ES-I3 (cell line): ENCODE data around the gene CCSER1.
"Not testable (repeated sequence)": the region's sequence is repeated elsewhere in the genome, so short reads cannot be mapped to it uniquely, and the experiment has no call there.

ENCODE experiments used
- H3K36me3 ChIP-seq: 2 replicates; pipeline ENCODE4 v1.6.1; 2013; ENCODE audit warnings: mild to moderate bottlenecking, low read length, control low read depth, moderate library complexity; ENCODE audit not compliant: insufficient read depth
- H3K4me1 ChIP-seq: 2 replicates; pipeline ENCODE4 v1.6.1; 2013; ENCODE audit warnings: mild to moderate bottlenecking, control low read depth, low read length; ENCODE audit not compliant: insufficient read depth
- H3K9ac ChIP-seq: 2 replicates; pipeline ENCODE4 v1.6.1; 2013; ENCODE audit warnings: low read depth, mild to moderate bottlenecking, low read length, moderate library complexity
- H3K9me3 ChIP-seq: 2 replicates; pipeline ENCODE4 v1.6.1; 2013; ENCODE audit warnings: mild to moderate bottlenecking, low read length, moderate library complexity; ENCODE audit not compliant: control insufficient read depth, insufficient read depth

The CCSER1 gene

DNA sequence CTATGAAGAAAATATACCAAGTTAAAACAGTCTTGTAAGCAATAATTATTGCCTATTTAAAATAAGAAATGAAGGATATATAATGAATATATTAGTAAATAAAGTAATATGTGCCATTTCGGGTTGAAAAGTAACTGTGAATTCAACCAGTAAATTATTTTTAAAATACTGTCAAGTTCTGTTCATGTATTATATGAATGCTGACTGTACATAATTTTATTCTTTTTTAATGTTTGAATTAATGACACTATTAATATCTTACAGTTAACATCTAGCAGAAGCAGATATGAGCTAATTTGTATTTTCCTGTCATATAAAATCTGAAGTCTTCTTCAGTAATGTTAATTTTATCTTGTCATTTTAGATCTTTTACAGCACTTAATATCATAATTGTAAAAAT lies 632.9 kb downstream of the CCSER1 start:
- Histone ChIP-seq H3K9me3 (no peaks in the 10 kb centered on the region), H3K4me1 (peaks cover 4% of the 10 kb centered on the region; the same call in 1 of the 2 replicates), H3K36me3 (no peaks in the 10 kb centered on the region), H3K9ac (no peak overlapping the region)

DNA sequence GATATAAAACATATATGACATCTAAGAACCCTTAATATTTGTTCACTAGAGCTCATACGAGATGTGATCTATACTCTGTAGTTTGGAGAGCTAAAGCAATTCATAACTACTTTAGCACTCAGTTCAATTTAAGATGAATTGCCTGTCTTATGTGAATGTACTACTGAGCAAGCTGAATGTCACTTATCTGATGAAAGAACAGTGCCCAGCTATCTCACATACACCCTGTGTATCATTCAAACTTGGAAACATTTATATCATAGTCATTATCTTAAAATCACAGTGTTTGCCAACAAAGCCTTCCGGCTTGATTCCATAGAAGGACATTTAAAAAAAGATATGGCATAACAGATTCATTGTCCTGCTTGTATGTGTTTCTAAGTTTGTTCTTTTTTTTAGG lies 639.6 kb downstream of the CCSER1 start:
- Histone ChIP-seq H3K4me1 (no peaks in the 10 kb centered on the region), H3K9me3 (no peaks in the 10 kb centered on the region), H3K36me3 (no peaks in the 10 kb centered on the region), H3K9ac (no peak overlapping the region)

DNA sequence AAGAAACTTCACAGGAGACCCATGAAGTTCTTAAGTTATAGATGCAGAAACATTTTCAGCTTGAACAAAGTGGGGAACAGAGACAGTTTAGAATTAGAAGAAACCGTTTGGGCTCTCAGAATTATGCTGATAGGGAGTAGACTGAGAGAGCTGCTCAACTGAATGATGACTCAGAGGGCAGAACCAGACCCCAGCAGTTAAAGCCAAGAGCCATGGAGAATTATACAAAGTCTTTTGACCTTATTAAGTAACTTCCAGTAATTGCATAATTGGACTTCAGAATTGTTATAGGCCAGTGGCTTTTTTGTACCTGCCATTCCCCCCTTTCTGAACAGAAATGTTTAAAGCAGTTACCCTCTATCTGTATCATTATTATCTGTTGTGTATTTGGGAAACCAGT lies 642.1 kb downstream of the CCSER1 start:
- no peaks in the 10 kb centered on the region for H3K9me3 ChIP-seq
- H3K4me1 ChIP-seq = no peaks in the 10 kb centered on the region
- no peak overlapping the region for H3K9ac ChIP-seq
- no peaks in the 10 kb centered on the region for H3K36me3 ChIP-seq

DNA sequence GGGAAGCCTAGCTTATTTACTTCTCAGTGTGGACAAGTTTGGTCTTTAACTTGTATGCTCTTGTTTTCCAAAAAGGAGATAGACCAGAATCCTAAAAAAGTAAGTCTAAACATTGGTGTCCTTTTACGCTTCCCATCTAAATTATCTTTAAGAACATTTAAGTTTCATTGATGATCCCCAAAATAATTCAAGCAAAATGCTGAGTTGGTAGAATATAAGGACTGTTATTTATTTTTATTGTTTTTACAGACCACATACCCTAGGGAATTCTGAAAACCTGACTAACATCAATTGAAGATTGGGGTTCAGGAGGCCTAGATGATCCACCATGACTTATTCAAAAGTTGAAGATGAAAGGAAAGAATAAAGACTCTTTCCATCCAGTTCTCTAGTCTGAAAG lies 653.0 kb downstream of the CCSER1 start:
- Histone ChIP-seq H3K4me1 (no peaks in the 10 kb centered on the region), H3K36me3 (no peaks in the 10 kb centered on the region), H3K9me3 (no peaks in the 10 kb centered on the region), H3K9ac (no peak overlapping the region)

DNA sequence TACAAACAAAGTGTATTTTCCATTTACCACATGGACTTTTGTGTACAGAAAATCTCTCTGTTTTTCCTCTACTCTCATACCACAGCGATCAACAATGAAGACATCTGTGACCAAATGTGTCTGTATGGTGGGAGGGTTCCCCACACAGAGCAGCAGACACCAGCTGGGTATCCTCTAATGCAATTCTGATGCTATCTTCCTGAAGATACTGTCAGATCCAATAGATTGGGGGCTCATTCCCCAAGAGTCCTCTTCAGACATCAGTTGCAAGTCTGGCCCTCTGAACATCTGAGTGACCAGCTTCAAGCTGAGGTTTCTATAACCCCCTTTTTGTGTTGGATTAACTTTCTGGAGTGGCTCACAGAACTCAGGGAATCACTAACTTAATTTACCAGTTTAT lies 659.4 kb downstream of the CCSER1 start:
- H3K9ac ChIP-seq = no peak overlapping the region
- H3K36me3 ChIP-seq = no peaks in the 10 kb centered on the region
- H3K9me3 ChIP-seq = no peaks in the 10 kb centered on the region
- H3K4me1 ChIP-seq = no peaks in the 10 kb centered on the region

DNA sequence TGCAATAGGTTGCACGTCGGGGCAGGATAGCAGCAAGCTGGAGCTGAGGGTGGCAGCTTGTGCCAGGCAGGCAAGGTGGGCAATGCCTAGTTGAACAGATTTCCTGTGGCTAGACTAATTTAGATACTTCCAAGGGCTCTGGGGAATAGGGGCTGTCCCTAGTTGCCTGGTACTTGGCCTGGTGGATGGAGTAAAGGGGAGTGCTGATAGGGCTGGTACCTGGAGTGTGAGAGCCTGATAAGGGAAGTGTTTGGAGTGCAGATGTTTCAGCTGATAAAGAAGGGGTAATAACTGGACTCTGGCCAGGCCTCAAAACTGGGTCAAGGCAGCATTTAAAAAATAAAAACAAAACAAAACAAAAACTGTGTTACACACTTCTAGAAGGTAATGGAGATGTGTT lies 665.5 kb downstream of the CCSER1 start:
- Histone ChIP-seq H3K9ac (no peak overlapping the region), H3K4me1 (no peaks in the 10 kb centered on the region), H3K9me3 (peaks cover 7% of the 10 kb centered on the region), H3K36me3 (no peaks in the 10 kb centered on the region)

DNA sequence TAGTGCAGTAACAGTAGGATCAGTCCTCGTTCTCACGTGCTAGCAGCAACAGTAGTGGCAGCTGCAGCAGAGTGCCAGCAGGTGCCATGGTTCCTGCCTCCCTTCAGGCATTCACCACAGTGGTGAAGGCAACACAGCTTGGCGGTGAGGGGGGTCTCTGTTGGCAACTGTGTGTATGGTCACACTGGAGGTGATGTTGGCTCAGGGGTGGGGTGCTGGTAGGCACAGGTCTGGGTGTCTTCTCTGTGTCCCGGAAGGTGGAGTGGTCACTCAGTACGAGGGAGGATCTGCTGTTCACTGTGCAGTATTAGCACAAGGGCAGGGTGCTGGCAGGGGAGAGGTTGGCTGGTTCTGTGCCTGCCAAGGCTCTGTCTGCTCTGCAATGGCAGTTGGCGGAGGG lies 671.8 kb downstream of the CCSER1 start:
- Histone ChIP-seq H3K4me1 (no peaks in the 10 kb centered on the region), H3K9ac (no peak overlapping the region), H3K9me3 (peaks cover 10% of the 10 kb centered on the region), H3K36me3 (no peaks in the 10 kb centered on the region)

DNA sequence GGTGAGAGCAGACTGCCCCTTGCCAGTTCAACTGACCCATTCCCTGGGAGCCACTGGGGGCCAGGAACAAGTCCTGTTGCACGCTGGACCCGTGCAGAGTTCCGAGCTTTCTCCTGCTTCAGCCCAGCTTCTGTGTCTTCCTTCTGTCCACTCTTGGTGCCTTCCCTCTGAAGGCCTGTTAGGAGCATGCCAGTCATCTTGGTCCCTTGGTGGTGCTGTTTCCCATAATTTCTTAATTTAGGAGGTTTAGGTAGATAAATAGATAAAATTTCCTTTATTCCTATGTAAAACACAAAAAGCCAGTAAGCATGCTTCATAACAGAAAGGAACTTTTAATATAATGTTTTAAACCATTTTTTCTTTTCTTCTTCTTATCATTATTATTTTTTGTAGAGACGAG lies 672.7 kb downstream of the CCSER1 start:
- Histone ChIP-seq H3K36me3 (no peaks in the 10 kb centered on the region), H3K9me3 (peaks cover 10% of the 10 kb centered on the region), H3K9ac (no peak overlapping the region), H3K4me1 (no peaks in the 10 kb centered on the region)

DNA sequence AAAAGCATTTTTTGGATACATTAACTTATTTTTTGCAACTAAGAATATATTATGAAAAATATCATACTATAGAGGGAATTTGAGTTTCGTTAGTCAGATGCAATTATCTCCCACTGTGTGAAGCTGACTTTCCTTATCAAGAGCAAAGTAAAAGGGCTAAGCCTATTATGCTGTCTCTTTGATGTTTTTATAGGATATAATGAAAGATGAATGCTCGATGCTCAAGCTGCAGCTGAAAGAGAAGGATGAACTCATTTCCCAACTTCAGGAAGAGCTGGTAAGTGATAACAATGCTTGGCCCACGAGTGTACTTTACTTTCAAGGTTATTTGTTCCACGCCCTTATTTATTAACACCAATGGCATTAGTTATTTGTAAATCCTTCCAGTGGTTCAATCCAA lies 688.4 kb downstream of the CCSER1 start:
- Histone ChIP-seq H3K9ac (no peak overlapping the region), H3K4me1 (no peaks in the 10 kb centered on the region), H3K9me3 (peaks cover 10% of the 10 kb centered on the region), H3K36me3 (no peaks in the 10 kb centered on the region)

DNA sequence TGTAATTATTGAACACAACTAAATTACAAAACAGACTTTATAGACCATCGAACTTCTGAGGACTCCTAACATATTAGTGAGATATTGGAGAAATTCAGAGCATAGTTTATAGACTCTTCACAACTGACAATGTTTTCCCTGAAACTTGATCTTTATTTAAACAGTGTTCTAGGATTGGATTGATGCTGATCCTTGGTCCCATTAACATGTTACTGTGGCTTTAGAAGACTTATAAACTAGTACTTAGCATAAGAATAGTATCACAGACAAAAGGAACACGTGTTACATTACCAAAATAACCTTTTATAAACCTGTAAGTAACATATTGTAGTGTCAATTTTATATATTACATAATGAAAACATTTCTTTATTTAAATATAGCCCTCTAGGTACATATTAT lies 689.6 kb downstream of the CCSER1 start:
- peaks cover 10% of the 10 kb centered on the region for H3K9me3 ChIP-seq
- H3K9ac ChIP-seq = no peak overlapping the region

DNA sequence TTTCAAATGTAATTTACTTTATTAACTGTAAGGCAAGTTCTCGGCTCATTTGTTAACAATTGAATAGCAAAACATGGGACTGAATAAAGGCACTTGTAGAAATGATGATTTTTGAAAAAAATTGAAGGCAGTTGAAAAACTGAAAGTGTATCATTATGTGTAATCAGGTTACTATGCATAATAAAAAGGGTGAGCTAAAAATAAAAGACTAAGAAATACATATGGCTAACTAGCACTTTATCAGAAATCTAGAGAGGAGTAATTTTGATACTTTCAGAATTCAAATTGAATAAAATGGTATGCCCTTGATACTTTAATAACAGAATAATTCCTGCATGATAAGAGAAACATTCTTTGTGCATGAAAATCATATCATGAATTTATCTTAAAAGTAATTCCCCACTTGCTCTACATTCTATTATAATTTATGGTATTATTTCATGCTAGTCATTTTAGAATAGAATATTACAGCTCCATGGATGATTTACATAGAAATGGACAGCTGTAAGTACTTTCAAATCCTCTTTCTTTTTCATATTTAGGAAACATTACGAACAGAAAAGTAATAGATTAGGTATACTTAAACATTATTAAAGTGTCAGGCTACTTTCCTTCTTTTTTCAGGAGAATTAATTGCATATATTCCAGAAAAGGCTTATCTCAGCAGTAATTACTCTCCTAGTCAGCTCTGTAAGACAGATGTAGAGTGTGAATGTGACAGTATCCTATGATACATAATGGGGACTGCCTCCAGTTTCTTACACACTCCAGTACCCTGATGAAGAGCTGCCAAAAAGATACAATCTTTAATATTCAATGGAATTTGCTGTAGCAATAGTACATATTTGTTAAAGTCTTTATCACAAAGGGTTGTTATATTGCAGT lies 697.3 kb downstream of the CCSER1 start:
- H3K4me1 ChIP-seq = peaks cover 8% of the 10 kb centered on the region
- H3K9ac ChIP-seq = no peak overlapping the region
- H3K36me3 ChIP-seq = no peaks in the 10 kb centered on the region
- no peaks in the 10 kb centered on the region for H3K9me3 ChIP-seq

More for the DNA sequence above, 689.6 kb downstream of the CCSER1 start:
- H3K36me3 ChIP-seq = no peaks in the 10 kb centered on the region
- H3K4me1 ChIP-seq = no peaks in the 10 kb centered on the region

DNA sequence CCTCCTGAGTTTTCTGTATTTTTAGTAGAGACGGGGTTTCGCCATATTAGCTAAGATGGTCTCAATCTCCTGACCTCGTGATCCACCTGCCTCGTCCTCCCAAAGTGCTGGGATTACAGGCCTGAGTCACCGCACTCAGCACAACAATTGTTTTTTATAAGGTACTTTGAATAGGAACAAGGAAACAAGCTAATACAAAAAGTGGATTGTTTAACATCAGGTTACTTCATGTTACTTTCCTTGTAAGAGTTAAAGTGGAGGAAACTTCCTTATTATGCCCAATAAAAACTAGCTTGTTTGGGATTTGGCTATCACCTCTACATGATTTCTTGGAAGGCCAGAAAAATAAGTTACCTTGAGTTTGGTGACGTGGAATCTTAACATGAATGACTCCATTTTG lies 698.7 kb downstream of the CCSER1 start:
- Histone ChIP-seq H3K36me3 (no peaks in the 10 kb centered on the region), H3K9me3 (no peaks in the 10 kb centered on the region), H3K4me1 (peaks cover 10% of the 10 kb centered on the region), H3K9ac (no peak overlapping the region)

DNA sequence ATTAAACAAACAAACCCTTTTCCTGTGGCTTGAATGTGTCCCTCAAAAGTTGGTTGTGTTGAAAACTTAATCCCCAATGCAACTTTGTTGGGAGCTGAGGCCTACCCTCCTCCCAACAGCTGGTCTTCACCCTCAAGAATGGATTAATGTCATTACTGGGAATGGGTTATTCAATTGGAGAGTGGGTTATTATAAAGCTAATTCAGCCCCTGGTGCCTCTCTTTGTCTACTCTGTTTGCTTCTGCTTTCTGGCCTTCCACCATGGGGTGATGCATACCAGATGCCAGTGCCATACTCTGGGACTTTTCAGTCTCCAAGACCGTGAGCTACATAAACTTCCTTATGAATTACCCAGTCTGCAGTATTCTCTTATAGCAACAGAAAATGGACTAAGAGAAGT lies 706.5 kb downstream of the CCSER1 start:
- Histone ChIP-seq H3K9me3 (no peaks in the 10 kb centered on the region), H3K36me3 (no peaks in the 10 kb centered on the region), H3K4me1 (peaks cover 8% of the 10 kb centered on the region; the same call in 1 of the 2 replicates), H3K9ac (no peak overlapping the region)

DNA sequence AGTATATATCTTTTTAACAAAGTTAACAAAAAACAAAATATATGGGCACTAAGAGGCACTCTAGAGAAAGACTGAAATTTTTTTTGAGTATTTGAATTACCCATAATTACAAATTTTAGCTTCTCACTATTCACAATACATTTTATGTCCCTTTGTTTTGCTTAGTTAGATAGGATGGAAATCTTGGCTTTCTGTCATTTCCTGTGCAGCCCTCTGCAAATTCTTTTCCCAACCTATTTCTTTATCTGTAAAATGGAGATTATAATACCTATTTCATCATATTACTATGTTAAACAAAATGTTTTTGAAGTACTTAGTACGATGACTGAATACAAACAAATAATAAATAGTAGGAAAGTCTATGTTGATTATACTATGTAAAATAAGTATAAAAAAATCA lies 710.0 kb downstream of the CCSER1 start:
- no peaks in the 10 kb centered on the region for H3K9me3 ChIP-seq
- no peak overlapping the region for H3K9ac ChIP-seq
- H3K4me1 ChIP-seq = peaks cover 4% of the 10 kb centered on the region; the same call in 1 of the 2 replicates
- no peaks in the 10 kb centered on the region for H3K36me3 ChIP-seq

DNA sequence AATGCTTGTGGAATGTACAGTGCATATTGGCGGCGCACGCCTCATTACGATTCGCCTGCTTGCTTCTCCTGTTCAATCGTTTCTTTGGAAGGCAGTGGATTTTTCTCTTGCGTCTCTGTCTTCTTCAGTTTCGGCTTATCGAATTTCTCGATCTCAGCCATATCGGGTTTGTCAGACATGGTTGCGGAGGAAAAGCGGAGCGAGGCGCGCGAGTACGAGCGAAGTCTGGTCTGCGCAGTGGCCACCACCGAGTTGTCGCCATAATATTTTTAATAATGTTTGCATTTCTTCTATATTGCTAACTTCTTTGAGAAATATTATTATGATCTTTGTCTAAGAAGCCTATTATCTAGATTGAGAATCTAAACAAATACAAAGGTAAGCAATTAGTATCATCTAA lies 711.7 kb downstream of the CCSER1 start:
- not testable (repeated sequence) for H3K4me1 ChIP-seq, H3K9ac ChIP-seq, H3K36me3 ChIP-seq, H3K9me3 ChIP-seq
